HepG2 (cell line): Measurements from ENCODE around the gene TLNRD1. TPM values are rescaled to one million over a fixed set of nuclear protein-coding genes. Genes with fewer than 3 reads are reported as not detected.

Experiments
- AGO2 ChIP-seq: fragments of 200-400 bp; formaldehyde crosslinking; optimal IDR thresholded peaks from 2 replicates; pipeline ENCODE3; 2017; ENCODE audit warnings: mild to moderate bottlenecking, low read depth, low read length, moderate library complexity
- polyA plus RNA-seq, 8 experiments: library from polyadenylated mRNA; depleted of rRNA in 3 of 8; stranded (reverse) in 7 of 8; unstranded in 1 of 8; fragments of >200 nt; fragmentation: Illumina TruSeq in 4 of 8; extraction: Trizol in 4 of 8; gene quantifications; 2 replicates each; pipeline versions ENCODE4 v1.2.1 to v1.2.3, GENCODE V29; 2011 to 2016; ENCODE audit warnings: low read depth in 4 of 8, missing spikeins in 1 of 8, mixed read lengths in 1 of 8; ENCODE audit not compliant: insufficient read depth in 1 of 8
- total RNA-seq, 5 experiments: library from RNA; depleted of rRNA; stranded (reverse); fragments of >200 nt; fragmentation: Illumina TruSeq; extraction: Trizol; gene quantifications; 2 replicates each; pipeline ENCODE4 v1.2.3, GENCODE V29; 2016; ENCODE audit warnings: low read depth in 1 of 5
- TF ChIP-seq, protein P1 (sequence below): sonication (generic); formaldehyde crosslinking; IDR thresholded peaks from 2 replicates; pipeline ENCODE4 v1.4.0; 2020; ENCODE audit warnings: low read depth, mild to moderate bottlenecking, missing genetic modification reagents
- TF ChIP-seq, protein P2 (sequence below): sonication (generic); formaldehyde crosslinking; IDR thresholded peaks from 2 replicates; pipeline ENCODE4 v1.4.0; 2020; ENCODE audit warnings: missing genetic modification reagents
- TF ChIP-seq, protein P3 (sequence below): sonication (generic); formaldehyde crosslinking; IDR thresholded peaks from 2 replicates; pipeline ENCODE4 v1.8.1; 2022; ENCODE audit warnings: low read depth, mild to moderate bottlenecking, missing genetic modification reagents

Gene TLNRD1
- total and polyA plus RNA-seq, 2 of the 13 experiments (the other 11 are each of a cell fraction or from before 2014, with no cell fraction given), result 3.4 to 5.3 TPM

DNA sequence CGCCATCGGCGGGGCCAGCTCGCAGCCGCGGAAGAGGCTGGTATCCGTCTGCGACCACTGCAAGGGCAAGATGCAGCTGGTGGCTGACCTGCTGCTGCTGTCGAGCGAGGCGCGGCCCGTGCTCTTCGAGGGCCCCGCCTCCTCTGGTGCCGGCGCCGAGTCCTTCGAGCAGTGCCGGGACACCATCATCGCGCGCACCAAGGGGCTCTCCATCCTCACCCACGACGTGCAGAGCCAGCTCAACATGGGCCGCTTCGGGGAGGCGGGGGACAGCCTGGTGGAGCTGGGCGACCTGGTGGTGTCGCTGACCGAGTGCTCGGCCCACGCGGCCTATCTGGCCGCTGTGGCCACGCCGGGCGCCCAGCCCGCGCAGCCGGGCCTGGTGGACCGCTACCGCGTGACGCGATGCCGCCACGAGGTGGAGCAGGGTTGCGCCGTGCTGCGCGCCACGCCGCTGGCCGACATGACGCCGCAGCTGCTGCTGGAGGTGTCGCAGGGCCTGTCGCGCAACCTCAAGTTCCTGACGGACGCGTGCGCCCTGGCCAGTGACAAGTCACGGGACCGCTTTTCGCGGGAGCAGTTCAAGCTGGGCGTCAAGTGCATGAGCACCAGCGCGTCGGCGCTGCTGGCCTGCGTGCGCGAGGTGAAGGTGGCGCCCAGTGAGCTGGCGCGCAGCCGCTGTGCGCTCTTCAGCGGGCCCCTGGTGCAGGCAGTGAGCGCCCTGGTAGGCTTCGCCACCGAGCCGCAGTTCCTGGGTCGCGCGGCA, 1.8 kb downstream of the TLNRD1 start (continued):
- TF ChIP-seq, protein P1, sequence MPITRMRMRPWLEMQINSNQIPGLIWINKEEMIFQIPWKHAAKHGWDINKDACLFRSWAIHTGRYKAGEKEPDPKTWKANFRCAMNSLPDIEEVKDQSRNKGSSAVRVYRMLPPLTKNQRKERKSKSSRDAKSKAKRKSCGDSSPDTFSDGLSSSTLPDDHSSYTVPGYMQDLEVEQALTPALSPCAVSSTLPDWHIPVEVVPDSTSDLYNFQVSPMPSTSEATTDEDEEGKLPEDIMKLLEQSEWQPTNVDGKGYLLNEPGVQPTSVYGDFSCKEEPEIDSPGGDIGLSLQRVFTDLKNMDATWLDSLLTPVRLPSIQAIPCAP (CRISPR knock-in tag), result no peak
- peak; percentile 71 for TF ChIP-seq AGO2
- TF ChIP-seq, protein P2, sequence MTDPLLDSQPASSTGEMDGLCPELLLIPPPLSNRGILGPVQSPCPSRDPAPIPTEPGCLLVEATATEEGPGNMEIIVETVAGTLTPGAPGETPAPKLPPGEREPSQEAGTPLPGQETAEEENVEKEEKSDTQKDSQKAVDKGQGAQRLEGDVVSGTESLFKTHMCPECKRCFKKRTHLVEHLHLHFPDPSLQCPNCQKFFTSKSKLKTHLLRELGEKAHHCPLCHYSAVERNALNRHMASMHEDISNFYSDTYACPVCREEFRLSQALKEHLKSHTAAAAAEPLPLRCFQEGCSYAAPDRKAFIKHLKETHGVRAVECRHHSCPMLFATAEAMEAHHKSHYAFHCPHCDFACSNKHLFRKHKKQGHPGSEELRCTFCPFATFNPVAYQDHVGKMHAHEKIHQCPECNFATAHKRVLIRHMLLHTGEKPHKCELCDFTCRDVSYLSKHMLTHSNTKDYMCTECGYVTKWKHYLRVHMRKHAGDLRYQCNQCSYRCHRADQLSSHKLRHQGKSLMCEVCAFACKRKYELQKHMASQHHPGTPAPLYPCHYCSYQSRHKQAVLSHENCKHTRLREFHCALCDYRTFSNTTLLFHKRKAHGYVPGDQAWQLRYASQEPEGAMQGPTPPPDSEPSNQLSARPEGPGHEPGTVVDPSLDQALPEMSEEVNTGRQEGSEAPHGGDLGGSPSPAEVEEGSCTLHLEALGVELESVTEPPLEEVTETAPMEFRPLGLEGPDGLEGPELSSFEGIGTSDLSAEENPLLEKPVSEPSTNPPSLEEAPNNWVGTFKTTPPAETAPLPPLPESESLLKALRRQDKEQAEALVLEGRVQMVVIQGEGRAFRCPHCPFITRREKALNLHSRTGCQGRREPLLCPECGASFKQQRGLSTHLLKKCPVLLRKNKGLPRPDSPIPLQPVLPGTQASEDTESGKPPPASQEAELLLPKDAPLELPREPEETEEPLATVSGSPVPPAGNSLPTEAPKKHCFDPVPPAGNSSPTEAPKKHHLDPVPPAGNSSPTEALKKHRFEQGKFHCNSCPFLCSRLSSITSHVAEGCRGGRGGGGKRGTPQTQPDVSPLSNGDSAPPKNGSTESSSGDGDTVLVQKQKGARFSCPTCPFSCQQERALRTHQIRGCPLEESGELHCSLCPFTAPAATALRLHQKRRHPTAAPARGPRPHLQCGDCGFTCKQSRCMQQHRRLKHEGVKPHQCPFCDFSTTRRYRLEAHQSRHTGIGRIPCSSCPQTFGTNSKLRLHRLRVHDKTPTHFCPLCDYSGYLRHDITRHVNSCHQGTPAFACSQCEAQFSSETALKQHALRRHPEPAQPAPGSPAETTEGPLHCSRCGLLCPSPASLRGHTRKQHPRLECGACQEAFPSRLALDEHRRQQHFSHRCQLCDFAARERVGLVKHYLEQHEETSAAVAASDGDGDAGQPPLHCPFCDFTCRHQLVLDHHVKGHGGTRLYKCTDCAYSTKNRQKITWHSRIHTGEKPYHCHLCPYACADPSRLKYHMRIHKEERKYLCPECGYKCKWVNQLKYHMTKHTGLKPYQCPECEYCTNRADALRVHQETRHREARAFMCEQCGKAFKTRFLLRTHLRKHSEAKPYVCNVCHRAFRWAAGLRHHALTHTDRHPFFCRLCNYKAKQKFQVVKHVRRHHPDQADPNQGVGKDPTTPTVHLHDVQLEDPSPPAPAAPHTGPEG (CRISPR knock-in tag), result no peak
- TF ChIP-seq, protein P3, sequence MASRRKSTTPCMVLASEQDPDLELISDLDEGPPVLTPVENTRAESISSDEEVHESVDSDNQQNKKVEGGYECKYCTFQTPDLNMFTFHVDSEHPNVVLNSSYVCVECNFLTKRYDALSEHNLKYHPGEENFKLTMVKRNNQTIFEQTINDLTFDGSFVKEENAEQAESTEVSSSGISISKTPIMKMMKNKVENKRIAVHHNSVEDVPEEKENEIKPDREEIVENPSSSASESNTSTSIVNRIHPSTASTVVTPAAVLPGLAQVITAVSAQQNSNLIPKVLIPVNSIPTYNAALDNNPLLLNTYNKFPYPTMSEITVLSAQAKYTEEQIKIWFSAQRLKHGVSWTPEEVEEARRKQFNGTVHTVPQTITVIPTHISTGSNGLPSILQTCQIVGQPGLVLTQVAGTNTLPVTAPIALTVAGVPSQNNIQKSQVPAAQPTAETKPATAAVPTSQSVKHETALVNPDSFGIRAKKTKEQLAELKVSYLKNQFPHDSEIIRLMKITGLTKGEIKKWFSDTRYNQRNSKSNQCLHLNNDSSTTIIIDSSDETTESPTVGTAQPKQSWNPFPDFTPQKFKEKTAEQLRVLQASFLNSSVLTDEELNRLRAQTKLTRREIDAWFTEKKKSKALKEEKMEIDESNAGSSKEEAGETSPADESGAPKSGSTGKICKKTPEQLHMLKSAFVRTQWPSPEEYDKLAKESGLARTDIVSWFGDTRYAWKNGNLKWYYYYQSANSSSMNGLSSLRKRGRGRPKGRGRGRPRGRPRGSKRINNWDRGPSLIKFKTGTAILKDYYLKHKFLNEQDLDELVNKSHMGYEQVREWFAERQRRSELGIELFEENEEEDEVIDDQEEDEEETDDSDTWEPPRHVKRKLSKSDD (CRISPR knock-in tag), result peak; percentile 61; the same call in 1 of the 2 replicates
